GM12878 (cell line): ENCODE results near the gene TP73. TPM values are rescaled to one million over a fixed set of nuclear protein-coding genes. Genes with fewer than 3 reads are reported as not detected.

Source experiments
- BMI1 ChIP-seq: fragments of 450-650 bp; IDR thresholded peaks from 2 replicates; pipeline ENCODE4 v1.6.1; 2016; ENCODE audit warnings: mild to moderate bottlenecking, moderate library complexity, borderline replicate concordance
- CHD4 ChIP-seq: fragments of 200-600 bp; sonication (generic); IDR thresholded peaks from 2 replicates; pipeline ENCODE4 v1.6.1; 2016; ENCODE audit warnings: mild to moderate bottlenecking
- CUX1 ChIP-seq: IDR thresholded peaks from 2 replicates; pipeline ENCODE4 v1.6.1; 2012; ENCODE audit warnings: improper control_type of control experiment, low read depth, low read length; ENCODE audit not compliant: insufficient replicate concordance
- E4F1 ChIP-seq: fragments of 450-650 bp; IDR thresholded peaks from 2 replicates; pipeline ENCODE4 v1.6.1; 2018; ENCODE audit warnings: borderline replicate concordance, mild to moderate bottlenecking; ENCODE audit not compliant: partially characterized antibody
- EZH2 ChIP-seq: IDR thresholded peaks from 2 replicates; pipeline ENCODE4 v1.6.1; 2012; ENCODE audit warnings: low read depth, mild to moderate bottlenecking, control low read depth, inconsistent platforms, low read length, borderline replicate concordance; ENCODE audit not compliant: control insufficient read depth
- KAT2A ChIP-seq: conservative IDR thresholded peaks from 2 replicates; pipeline ENCODE4 v1.6.1; 2011; ENCODE audit warnings: low read depth, low read length; ENCODE audit not compliant: control insufficient read depth
- LARP7 ChIP-seq: fragments of 450-650 bp; IDR thresholded peaks from 2 replicates; pipeline ENCODE4 v1.6.1; 2017; ENCODE audit warnings: mild to moderate bottlenecking
- MXI1 ChIP-seq: fragments of 150-350 bp; IDR thresholded peaks from 2 replicates; pipeline ENCODE4 v1.6.1; 2011; ENCODE audit warnings: low read depth, mild to moderate bottlenecking, inconsistent platforms, low read length, improper control_type of control experiment
- NRF1 ChIP-seq: conservative IDR thresholded peaks from 2 replicates; pipeline ENCODE4 v1.6.1; 2011; ENCODE audit warnings: mild to moderate bottlenecking, low read depth, low read length, improper control_type of control experiment
- RUNX3 ChIP-seq: IDR thresholded peaks from 2 replicates; pipeline ENCODE4 v1.6.1; 2012; ENCODE audit warnings: low read length, inconsistent platforms
- SIN3A ChIP-seq: IDR thresholded peaks from 2 replicates; pipeline ENCODE4 v1.6.1; 2012; ENCODE audit warnings: low read depth, low read length, improper control_type of control experiment
- SP1 ChIP-seq: IDR thresholded peaks from one replicate; pipeline ENCODE4 v1.6.1; 2011; ENCODE audit warnings: low read depth, low read length
- SREBF2 ChIP-seq: IDR thresholded peaks from 2 replicates; pipeline ENCODE4 v1.6.1; 2012; ENCODE audit warnings: mild to moderate bottlenecking, low read length
- SUPT20H ChIP-seq: IDR thresholded peaks from 2 replicates; pipeline ENCODE4 v1.6.1; 2011; ENCODE audit warnings: low read depth, mild to moderate bottlenecking, low read length, moderate library complexity, borderline replicate concordance; ENCODE audit not compliant: control insufficient read depth
- ZBED1 ChIP-seq: IDR thresholded peaks from 2 replicates; pipeline ENCODE4 v1.6.1; 2016; ENCODE audit warnings: borderline replicate concordance
- ZBTB40 ChIP-seq: fragments of 450-650 bp; IDR thresholded peaks from 2 replicates; pipeline ENCODE4 v1.6.1; 2016; ENCODE audit warnings: mild to moderate bottlenecking, moderate library complexity, borderline replicate concordance
- ZZZ3 ChIP-seq: IDR thresholded peaks from 2 replicates; pipeline ENCODE4 v1.6.1; 2011; ENCODE audit warnings: low read depth; ENCODE audit not compliant: control insufficient read depth, insufficient read length
- polyA plus RNA-seq, 11 experiments: library from polyadenylated mRNA; depleted of rRNA in 4 of 11; unstranded in 6 of 11; stranded (reverse) in 5 of 11; fragments of >200 nt; fragmentation: Nextera tagmentation in 4 of 11; fragmentation: Illumina TruSeq in 1 of 11; extraction: Ambion mirVana in 4 of 11; extraction: Trizol in 1 of 11; gene quantifications; 1 replicate in 1 of 11; 2 replicates in 10 of 11; pipeline versions ENCODE4 v1.2.1 to v1.2.3, GENCODE V29; 2011 to 2016; ENCODE audit warnings: inconsistent platforms in 2 of 11, missing spikeins in 2 of 11, low read depth in 1 of 11
- total RNA-seq, 4 experiments: library from RNA; depleted of rRNA in 3 of 4; stranded (reverse); fragments of >200 nt in 3 of 4; fragmentation: Illumina TruSeq in 1 of 4; extraction: Trizol in 1 of 4; gene quantifications; 2 replicates each; pipeline versions ENCODE4 v1.2.1 to v1.2.3, GENCODE V29; 2013 to 2021

TP73 gene
- total and polyA plus RNA-seq, 10 of the 15 experiments (the other 5 are each of a cell fraction or from before 2014, with no cell fraction given), result 0.08 to 54.2 (median 14.9) TPM

DNA sequence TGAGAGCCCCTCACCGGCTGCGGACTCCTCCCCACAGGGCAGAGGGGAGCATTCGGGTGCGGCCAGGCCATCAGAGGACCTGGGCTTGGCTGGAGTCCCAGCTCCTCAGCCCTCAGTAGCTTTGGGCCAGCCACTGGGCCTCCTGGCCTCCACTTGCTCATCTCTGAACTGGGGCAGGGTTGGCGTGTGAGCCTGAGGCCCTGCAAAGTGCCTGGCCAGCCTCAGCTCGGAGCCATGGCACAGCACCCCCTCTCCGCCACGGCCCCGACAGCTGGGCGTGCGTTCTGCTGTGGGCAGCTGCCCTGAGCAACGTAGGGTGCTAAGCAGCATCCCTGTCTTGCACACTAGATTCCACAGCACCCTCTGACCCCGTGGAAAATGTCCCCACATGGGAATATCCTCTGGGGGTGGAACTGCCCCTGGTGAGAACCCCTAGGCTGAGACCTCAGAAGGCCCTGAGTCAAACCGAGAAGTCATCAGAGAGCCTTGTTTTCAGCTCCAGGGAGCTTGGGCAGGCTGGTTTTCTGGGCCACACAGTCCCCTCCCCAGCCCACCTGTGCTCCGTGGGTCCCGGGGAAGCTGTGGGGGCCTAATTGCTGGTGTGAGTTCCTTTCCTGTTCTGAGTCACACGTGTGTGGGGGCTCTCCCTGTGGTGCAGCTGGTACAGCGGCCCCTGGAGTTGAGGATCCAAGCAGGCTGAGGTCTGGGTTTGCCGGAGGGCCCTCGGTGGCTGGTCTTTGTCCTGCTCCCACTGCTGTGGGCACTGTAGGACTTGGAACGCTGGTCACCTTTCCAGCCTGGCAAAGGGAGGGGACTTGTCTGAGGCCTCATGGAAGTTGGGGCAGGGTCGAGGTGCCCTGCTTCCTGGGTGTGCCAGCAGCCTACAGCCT, 24.5 kb downstream of the TP73 start (continued):
- TF ChIP-seq E4F1 (no peak), SREBF2 (no peak), ZBED1 (peak; percentile 85; the same call in 1 of the 2 replicates), SUPT20H (no peak), SP1 (peak; percentile 87), ZZZ3 (no peak), MXI1 (peak; percentile 80), EZH2 (no peak), LARP7 (peak; percentile 75), BMI1 (peak; percentile 76; the same call in 1 of the 2 replicates), CHD4 (no peak), CUX1 (peak; percentile 82), RUNX3 (no peak), SIN3A (0 out of 2 replicates have a peak, but pooled peaks have one; percentile 44), NRF1 (no peak), KAT2A (no peak), ZBTB40 (peak; percentile 6; the same call in 1 of the 2 replicates)
